K562 (cell line): ENCODE results near the gene TAOK2. TPM values are rescaled to one million over a fixed set of nuclear protein-coding genes. Genes with fewer than 3 reads are reported as not detected.

Experiments
- MGA ChIP-seq: fragments of 450-650 bp; IDR thresholded peaks from 2 replicates; pipeline ENCODE4 v1.6.1; 2016; ENCODE audit warnings: mild to moderate bottlenecking, moderate library complexity
- polyA plus RNA-seq, 8 experiments: library from polyadenylated mRNA; depleted of rRNA in 4 of 8; stranded (reverse) in 5 of 8; unstranded in 3 of 8; fragments of >200 nt; fragmentation: Nextera tagmentation in 2 of 8; fragmentation: Illumina TruSeq in 1 of 8; extraction: Ambion mirVana in 2 of 8; extraction: Trizol in 1 of 8; gene quantifications; 2 replicates each; pipeline versions ENCODE4 v1.2.1 to v1.2.3, GENCODE V29; 2011 to 2014; ENCODE audit warnings: inconsistent platforms in 1 of 8, missing spikeins in 1 of 8
- total RNA-seq, 7 experiments: library from RNA; depleted of rRNA in 6 of 7; stranded (reverse); fragments of >200 nt in 6 of 7; fragmentation: Illumina TruSeq in 2 of 7; extraction: Trizol in 2 of 7; gene quantifications; 2 replicates each; pipeline versions ENCODE4 v1.2.1 to v1.2.3, GENCODE V29; 2011 to 2021; ENCODE audit warnings: low replicate concordance in 1 of 7

Gene TAOK2
- total and polyA plus RNA-seq, 9 of the 15 experiments (the other 6 are each of a cell fraction or from before 2014, with no cell fraction given): 0.10 to 41.8 (median 13.7) TPM

- TF ChIP-seq MGA: no peak
Observed at GRCh38 chr16:30031477-30031918, 57.8 kb downstream of the TAOK2 start (continued).
